Measurements from ENCODE around the gene RAB35.

Gene RAB35

DNA sequence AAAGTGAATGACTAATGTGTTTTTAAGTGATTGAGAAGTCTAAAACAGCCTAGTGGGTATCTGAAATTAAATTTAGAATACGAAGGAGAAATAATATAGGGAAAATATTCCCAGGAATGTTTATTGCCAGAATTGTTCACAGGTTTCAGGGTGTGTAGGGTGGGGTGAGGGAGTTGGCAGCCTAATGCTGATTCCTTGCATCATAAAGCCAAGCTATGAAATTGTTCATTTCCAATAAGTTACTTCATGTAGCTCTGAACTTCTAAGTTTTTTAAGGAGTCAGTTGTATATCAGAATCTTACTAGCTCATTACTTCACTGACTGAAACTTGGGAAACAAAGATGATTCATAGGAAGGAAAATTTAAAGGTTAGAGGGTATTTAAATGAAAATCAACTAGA lies 56.4 kb downstream of the RAB35 start:
- no peak for DNase-seq (ENCODE audit: extremely low spot score)
- CTCF ChIA-PET, result no interaction called here
- TF ChIP-seq SUZ12 (IDR thresholded peaks at IDR 0.05) (no peak), NFRKB (IDR thresholded peaks at IDR 0.05) (no peak), ZNF384 (IDR thresholded peaks at IDR 0.05) (no peak), LEF1 (IDR thresholded peaks at IDR 0.05; ENCODE audit: borderline replicate concordance) (no peak), HDGF (IDR thresholded peaks at IDR 0.05; ENCODE audit: borderline replicate concordance) (no peak)
- POLR2A ChIA-PET, result no interaction called here

DNA sequence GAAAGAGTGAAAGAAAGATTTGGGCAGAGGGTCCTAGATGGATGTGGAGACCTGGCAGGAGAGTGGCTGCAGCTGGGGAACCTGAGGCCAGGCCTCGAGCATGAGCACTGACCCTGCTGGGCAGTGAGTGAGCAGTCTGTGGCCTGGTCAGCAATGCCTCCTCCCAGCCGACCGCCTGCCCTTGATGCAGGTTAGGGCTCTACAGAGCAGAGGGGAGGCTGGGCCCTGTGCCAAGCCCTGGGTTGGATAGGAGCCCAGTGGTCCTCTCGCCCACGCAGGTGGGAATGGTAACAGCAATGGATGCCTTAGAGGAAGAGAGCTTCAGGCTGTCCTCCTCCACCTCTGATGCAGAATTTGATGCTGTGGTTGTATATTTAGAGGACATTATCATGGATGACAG lies 59.8 kb downstream of the RAB35 start:
- DNase-seq (ENCODE audit: extremely low spot score), result no peak
- ChIA-PET POLR2A (no interaction called here), CTCF (interaction anchor here (1.5 kb wide), 1 partner anchor 30 kb away, joined by 3 read pairs; no protein-coding TSS in a partner anchor)
- TF ChIP-seq FOXK2 (IDR thresholded peaks at IDR 0.05) (no peak), FOXA1 (IDR thresholded peaks at IDR 0.05) (no peak), NFRKB (IDR thresholded peaks at IDR 0.05) (no peak), TARDBP (IDR thresholded peaks at IDR 0.05) (no peak), ARNT (IDR thresholded peaks at IDR 0.05) (no peak), L3MBTL2 (conservative IDR thresholded peaks at IDR 0.05) (no peak), SUZ12 (IDR thresholded peaks at IDR 0.05) (no peak), BHLHE40 (IDR thresholded peaks at IDR 0.05; ENCODE audit: borderline replicate concordance) (no peak), ZNF384 (IDR thresholded peaks at IDR 0.05) (no peak), ELF4 (IDR thresholded peaks at IDR 0.05) (no peak), LEF1 (IDR thresholded peaks at IDR 0.05; ENCODE audit: borderline replicate concordance) (no peak)
- TF ChIP-seq, protein P1, sequence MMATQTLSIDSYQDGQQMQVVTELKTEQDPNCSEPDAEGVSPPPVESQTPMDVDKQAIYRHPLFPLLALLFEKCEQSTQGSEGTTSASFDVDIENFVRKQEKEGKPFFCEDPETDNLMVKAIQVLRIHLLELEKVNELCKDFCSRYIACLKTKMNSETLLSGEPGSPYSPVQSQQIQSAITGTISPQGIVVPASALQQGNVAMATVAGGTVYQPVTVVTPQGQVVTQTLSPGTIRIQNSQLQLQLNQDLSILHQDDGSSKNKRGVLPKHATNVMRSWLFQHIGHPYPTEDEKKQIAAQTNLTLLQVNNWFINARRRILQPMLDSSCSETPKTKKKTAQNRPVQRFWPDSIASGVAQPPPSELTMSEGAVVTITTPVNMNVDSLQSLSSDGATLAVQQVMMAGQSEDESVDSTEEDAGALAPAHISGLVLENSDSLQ (IDR thresholded peaks at IDR 0.05), result no peak

DNA sequence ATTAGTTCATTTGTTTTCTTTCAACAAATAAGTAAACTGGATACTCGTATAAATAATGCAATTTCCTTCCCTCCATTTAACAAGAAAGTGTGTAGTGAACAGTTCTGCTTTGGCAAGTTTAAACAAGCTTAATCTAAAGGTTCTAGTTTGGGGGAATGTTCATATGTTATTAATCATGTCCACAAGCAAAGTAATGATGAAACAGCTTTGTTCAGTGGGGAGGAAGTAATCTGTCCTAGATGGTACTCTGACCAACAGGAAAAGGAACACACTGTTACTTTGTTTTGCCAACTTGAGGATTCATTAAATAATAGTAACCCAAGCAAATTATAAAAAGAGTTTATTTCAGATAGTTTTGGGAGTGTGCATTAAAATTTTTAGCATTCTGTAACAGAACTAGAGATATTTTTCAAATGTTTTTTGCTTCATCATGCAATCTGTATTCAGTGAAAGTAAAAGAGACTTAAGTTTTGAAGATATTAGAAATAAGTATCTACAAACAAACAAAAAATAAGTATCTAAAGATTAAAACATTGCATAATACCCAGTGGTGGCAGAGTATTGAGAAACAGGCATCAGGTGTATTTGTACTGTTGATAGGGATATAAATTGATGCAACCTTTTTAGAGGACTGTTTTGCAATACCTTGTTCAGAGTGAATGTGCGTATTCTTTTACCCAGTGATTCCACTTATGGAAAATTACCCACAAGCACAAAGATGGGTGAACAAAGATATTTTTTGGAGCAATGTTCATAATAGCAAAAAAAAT lies 61.1 kb downstream of the RAB35 start:
- POLR2A ChIA-PET, result no interaction called here
- TF ChIP-seq SP1 (IDR thresholded peaks at IDR 0.05) (no peak), ARNT (IDR thresholded peaks at IDR 0.05) (no peak), L3MBTL2 (conservative IDR thresholded peaks at IDR 0.05) (no peak), ELF4 (IDR thresholded peaks at IDR 0.05) (no peak), ZNF384 (IDR thresholded peaks at IDR 0.05) (no peak), FOXM1 (IDR thresholded peaks at IDR 0.05; ENCODE audit: borderline replicate concordance) (no peak), NFRKB (IDR thresholded peaks at IDR 0.05) (no peak), TARDBP (IDR thresholded peaks at IDR 0.05) (no peak), HDGF (IDR thresholded peaks at IDR 0.05; ENCODE audit: borderline replicate concordance) (no peak), FOXK2 (IDR thresholded peaks at IDR 0.05) (no peak), CTBP1 (IDR thresholded peaks at IDR 0.05; ENCODE audit: borderline replicate concordance) (no peak), SUZ12 (IDR thresholded peaks at IDR 0.05) (no peak), LEF1 (IDR thresholded peaks at IDR 0.05; ENCODE audit: borderline replicate concordance) (no peak)
- TF ChIP-seq, protein P1 (IDR thresholded peaks at IDR 0.05), result no peak
- DNase-seq (ENCODE audit: extremely low spot score), result no peak
- CTCF ChIA-PET, result no interaction called here

DNA sequence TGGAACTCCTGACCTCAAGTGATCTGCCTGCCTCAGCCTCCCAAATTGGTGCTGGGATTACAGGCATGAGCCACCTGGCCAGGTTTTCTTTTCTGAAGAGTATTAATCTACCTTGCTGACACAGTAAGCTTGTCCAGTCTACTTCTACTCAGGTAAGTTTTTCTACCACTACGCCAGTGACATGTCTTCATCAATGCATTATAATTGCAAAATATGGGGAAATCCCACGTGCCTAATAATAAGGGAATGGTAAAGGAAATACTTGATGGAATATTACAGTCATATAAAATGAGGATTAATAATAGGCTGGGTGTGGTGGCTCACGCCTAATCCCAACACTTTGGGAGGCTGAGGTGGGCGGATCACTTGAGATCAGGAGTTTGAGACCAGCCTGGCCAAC lies 62.3 kb downstream of the RAB35 start:
- no peak for TF ChIP-seq BHLHE40 (IDR thresholded peaks at IDR 0.05; ENCODE audit: borderline replicate concordance)
- TF ChIP-seq SP1 (IDR thresholded peaks at IDR 0.05), result no peak
- TF ChIP-seq HDGF (IDR thresholded peaks at IDR 0.05; ENCODE audit: borderline replicate concordance), result no peak
- TF ChIP-seq FOXK2 (IDR thresholded peaks at IDR 0.05), result no peak
- TF ChIP-seq LEF1 (IDR thresholded peaks at IDR 0.05; ENCODE audit: borderline replicate concordance), result no peak
- TF ChIP-seq FOXM1 (IDR thresholded peaks at IDR 0.05; ENCODE audit: borderline replicate concordance), result no peak
- TF ChIP-seq L3MBTL2 (conservative IDR thresholded peaks at IDR 0.05), result no peak
- TF ChIP-seq ELF4 (IDR thresholded peaks at IDR 0.05), result no peak
- no peak for TF ChIP-seq CTBP1 (IDR thresholded peaks at IDR 0.05; ENCODE audit: borderline replicate concordance)
- no peak for TF ChIP-seq SUZ12 (IDR thresholded peaks at IDR 0.05)
- TF ChIP-seq, protein P1 (IDR thresholded peaks at IDR 0.05), result no peak
- no peak for TF ChIP-seq FOXA1 (IDR thresholded peaks at IDR 0.05)
- no peak for TF ChIP-seq NFRKB (IDR thresholded peaks at IDR 0.05)
- TF ChIP-seq ARNT (IDR thresholded peaks at IDR 0.05), result no peak
- no peak for TF ChIP-seq ZNF384 (IDR thresholded peaks at IDR 0.05)
- TF ChIP-seq TARDBP (IDR thresholded peaks at IDR 0.05), result no peak
- no peak for DNase-seq (ENCODE audit: extremely low spot score)
- CTCF ChIA-PET, result no interaction called here
- POLR2A ChIA-PET, result no interaction called here

DNA sequence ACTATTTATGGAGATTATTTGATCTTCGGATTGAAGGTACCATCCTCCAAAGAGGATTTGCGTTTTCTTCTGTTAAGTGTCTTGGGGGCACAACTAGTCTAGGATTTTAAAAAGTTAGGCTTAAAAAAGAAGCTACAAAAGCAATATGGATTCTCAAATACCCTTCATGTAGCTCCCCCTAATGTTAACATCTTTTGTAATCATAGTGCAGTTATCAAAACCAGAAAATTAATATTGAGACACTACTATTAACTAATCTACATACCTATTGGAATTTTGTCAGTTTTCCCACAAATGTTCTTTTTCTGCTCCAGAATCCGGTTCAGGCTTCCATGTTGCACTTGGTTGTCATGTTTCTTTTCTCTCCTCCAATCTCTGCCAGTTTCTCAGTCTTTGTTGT lies 65.0 kb downstream of the RAB35 start:
- POLR2A ChIA-PET, result no interaction called here
- DNase-seq (ENCODE audit: extremely low spot score), result no peak
- CTCF ChIA-PET, result no interaction called here
- no peak for TF ChIP-seq BHLHE40 (IDR thresholded peaks at IDR 0.05; ENCODE audit: borderline replicate concordance)
- no peak for TF ChIP-seq ARNT (IDR thresholded peaks at IDR 0.05)
- no peak for TF ChIP-seq LEF1 (IDR thresholded peaks at IDR 0.05; ENCODE audit: borderline replicate concordance)
- TF ChIP-seq TARDBP (IDR thresholded peaks at IDR 0.05), result no peak
- TF ChIP-seq ZNF384 (IDR thresholded peaks at IDR 0.05), result no peak
- TF ChIP-seq HDGF (IDR thresholded peaks at IDR 0.05; ENCODE audit: borderline replicate concordance), result no peak
- no peak for TF ChIP-seq SP1 (IDR thresholded peaks at IDR 0.05)
- TF ChIP-seq, protein P1 (IDR thresholded peaks at IDR 0.05), result no peak
